GM18505 (cell line): ENCODE data around the gene LSAMP.
"Not testable (repeated sequence)": the region's sequence is repeated elsewhere in the genome, so short reads cannot be mapped to it uniquely, and the experiment has no call there.

Experiments
- ATAC-seq: cut with Tn5 transposase; IDR thresholded peaks from one replicate; pipeline ENCODE4 v1.9.1; 2021; ENCODE audit not compliant: unreplicated experiment
- POLR2A ChIP-seq: IDR thresholded peaks from 4 replicates; pipeline ENCODE4 v1.6.1; 2011; ENCODE audit warnings: borderline replicate concordance; ENCODE audit not compliant: insufficient read depth, insufficient read length; ENCODE audit errors: extremely low read depth

The LSAMP gene

GRCh38 chr3:115814006-115814405 lies 631.3 kb downstream of the LSAMP start:
- TF ChIP-seq POLR2A: no peak
- ATAC-seq: no peak

DNA sequence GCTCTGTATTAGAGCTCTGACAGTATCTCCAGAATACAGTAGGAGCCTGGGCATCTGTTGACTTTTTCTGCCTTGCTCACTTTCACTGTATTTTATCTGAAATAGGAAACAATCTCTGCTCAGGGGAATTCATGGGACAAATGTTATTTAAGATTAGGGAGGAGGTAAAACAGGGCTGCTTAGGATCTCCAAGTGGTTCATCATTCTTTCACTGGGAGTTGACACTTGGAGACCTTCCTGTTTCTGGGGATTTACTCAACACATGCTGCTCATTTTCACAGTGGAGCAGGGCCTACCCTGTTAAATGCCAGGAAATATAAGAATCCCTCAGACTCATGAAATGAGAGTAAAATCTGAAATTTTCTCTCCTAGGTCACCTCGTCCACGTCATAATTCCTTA lies 636.5 kb downstream of the LSAMP start:
- TF ChIP-seq POLR2A: no peak
- ATAC-seq: no peak

DNA sequence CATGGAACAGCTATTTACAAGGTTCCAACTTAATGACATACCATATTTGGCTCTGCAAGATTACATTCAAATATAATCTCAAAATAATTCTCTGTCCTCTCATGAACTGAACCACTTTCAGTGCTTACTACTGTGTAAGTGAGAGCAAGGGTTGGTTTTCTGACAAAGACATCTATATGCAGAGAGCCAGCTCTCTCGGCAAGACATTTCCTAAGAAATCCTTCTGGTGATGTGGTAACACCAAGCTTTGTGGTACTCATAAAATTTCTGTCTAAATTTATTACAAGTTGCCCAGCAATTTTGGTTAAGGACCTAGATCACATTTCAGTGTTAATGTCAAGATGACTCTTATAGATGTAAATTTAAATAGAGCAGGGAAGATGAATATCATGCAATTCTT lies 637.0 kb downstream of the LSAMP start:
- no peak for ATAC-seq
- no peak for TF ChIP-seq POLR2A

- TF ChIP-seq POLR2A: no peak
Measured at GRCh38 chr3:115806501-115806900, 638.8 kb downstream of the LSAMP start.

GRCh38 chr3:115805520-115805919 lies 639.8 kb downstream of the LSAMP start:
- no peak for ATAC-seq
- no peak for TF ChIP-seq POLR2A

More at GRCh38 chr3:115806501-115806900, 638.8 kb downstream of the LSAMP start:
- ATAC-seq: no peak

DNA sequence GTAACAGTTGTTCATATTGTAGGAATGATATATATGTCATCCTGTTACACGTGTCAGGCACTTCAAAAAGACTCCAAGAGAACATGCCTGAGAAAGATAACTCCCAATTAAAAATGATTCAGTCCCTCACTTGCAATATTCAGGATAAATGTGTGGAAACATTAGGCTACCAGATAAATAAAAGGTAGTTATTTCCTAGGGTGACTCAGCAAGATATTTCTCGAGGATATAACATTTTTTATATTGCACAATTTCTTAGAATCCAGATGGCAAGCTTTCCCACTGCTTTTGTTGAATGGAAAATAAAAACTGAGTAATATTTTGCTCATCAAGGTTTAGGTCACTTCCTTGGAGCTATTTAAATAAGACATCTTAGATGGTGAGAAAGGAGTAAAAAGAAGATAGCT lies 640.6 kb downstream of the LSAMP start:
- no peak for ATAC-seq
- no peak for TF ChIP-seq POLR2A

DNA sequence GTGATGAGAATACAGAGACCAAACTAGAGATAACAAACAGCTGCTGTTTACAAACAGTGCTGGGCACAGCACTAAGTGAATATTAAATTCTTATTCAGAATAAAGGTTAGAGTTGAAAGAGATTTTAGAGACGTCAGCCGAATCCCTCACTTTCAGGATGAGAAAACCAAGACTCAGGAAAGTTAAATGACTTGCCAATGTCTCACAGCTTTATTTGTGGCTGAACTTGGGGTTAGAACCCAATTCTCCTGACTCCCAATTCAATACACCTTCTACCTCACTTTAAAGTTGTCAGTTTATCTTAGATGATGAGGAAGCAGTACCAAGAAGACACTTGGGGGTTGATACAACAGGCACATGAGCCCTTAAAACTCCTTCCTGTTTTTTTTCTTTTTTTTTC lies 641.1 kb downstream of the LSAMP start:
- no peak for ATAC-seq

DNA sequence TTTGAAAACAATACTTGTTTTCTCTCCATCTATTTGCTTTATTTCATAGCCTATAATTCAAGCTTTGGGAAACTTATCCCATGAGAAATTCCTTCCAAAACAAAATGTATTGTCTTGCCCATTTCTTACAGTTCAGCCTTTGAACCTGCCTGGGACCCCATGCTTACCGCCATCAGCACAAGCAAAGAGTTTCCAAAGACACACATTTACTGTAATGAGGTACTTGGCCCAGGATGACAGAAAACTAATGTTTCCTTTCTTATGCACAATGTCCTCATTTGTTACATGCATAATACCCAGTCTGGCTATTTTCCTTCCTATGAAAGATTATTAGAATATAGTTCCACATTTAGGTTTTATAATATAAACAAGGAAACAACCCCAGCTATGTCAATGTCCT lies 641.6 kb downstream of the LSAMP start:
- no peak for ATAC-seq
- TF ChIP-seq POLR2A: no peak

More for the DNA sequence above, 641.1 kb downstream of the LSAMP start:
- TF ChIP-seq POLR2A: no peak

DNA sequence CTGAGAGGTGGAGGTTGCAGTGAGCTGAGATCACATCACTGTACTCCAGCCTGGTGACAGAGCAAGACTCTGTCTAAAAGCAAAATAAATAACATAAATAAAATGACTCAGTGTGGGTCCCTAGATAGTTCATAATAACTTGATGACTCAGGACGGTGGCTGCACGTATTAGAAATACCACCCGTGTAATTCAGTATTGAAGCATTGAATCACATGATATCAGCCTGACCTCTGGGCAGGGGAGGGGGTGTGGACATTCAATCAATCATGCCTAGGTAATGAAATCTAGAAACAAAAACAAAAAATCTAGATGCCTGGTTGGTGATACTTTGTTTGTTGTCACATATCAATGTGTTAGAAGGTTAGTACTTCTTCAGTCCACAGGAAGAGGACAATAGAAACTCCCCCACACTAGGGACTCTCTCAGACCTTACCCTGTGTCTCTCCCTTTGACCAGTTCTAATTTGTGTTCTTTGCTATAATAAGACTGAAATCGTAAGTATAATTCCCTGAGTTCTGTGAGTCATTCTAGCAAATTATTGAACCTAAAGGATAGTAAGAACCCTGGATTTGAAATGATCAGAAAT lies 644.7 kb downstream of the LSAMP start:
- TF ChIP-seq POLR2A: no peak
- ATAC-seq: no peak

DNA sequence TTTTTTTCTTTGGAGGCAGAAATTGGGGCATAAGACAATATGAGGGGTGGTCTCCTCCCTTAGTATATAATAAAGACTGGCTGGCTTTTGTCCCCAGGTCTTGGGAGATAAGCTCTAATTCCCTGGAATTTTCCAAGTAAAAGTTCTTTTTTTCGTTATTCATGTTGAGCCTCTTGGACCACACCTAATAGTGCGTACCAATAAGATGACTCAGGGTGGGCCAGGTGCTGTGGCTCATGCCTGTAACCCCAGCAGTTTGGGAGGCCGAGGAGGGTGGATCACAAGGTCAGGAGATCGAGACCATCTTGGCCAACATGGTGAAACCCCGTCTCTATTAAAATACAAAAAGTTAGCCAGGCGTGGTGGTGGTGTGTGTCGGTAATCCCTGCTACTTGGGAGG lies 645.2 kb downstream of the LSAMP start:
- not testable (repeated sequence) for ATAC-seq

DNA sequence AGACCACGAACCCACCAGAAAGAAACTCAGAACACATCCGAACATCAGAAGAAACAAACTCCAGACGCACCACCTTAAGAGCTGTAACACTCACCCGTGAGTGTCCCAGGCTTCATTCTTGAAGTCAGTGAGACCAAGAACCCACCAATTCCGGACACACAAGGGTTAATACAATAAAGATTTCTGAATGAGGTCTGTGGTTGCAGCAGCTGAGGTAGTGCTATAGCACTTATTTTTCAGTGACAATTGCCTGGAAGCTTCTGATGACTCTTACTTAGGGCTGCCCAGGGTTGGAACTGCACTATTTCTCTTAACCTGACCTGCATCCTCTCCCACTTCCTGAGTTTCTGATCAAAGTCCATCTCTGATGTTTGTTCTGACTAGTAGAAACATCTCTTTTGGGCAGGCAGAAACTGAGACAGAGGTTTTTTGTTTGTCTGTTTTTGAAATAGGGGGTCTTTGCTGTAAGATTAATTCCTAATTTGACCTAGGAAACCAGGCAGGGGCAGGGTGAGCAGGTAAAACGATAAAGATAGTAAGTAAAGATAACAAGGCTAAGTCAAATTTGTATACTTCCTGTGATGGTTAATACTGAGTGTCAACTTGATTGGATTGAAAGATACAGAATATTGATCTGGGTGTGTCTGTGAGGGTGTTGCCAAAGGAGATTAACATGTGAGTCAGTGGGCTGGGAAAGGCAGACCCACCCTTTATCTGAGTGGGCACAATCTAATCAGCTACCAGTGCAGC lies 652.9 kb downstream of the LSAMP start:
- peak; percentile 86 for ATAC-seq
- TF ChIP-seq POLR2A: no peak

DNA sequence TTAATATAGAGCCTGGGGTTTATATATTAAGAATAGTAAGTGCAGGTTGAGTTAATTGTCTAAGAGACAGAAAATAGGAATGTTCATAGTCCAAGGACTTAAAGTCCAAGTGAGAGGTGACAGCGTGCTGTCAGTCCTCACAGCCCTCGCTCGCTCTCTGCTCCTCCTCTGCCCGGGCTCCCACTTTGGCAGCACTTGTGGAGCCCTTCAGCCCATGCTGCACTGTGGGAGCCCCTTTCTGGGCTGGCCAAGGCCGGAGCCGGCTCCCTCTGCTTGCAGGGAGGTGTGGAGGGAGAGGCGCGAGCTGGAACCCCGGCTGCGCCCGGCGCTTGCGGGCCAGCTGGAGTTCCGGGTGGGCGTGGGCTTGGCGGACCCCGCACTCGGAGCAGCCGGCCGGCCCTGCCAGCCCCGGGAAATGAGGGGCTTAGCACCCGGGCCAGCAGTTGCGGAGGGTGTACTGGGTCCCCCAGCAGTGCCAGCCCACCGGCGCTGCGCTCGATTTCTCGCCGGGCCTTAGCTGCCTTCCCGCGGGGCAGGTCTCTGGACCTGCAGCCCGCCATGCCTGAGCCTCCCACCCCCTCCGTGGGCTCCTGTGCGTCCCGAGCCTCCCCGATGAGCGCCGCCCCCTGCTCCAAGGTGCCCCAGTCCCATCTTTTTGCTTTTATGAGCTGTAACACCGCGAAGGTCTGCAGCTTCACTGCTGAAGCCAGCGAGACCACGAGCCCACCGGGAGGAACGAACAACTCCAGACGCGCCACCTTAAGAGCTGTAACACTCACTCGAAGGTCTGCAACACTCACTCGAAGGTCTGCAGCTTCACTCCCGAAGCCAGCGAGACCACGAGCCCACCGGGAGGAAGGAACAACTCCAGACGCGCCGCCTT lies 653.8 kb downstream of the LSAMP start:
- not testable (repeated sequence) for ATAC-seq

GRCh38 chr3:115790759-115791158 lies 654.5 kb downstream of the LSAMP start:
- TF ChIP-seq POLR2A: no peak
- ATAC-seq: peak; percentile 57

- no peak for ATAC-seq
- TF ChIP-seq POLR2A: no peak
Measured at GRCh38 chr3:115789481-115789880, 655.8 kb downstream of the LSAMP start.
